NT2/D1 (cell line): ENCODE results near the gene IFRD1.
"Not testable (repeated sequence)": the region's sequence is repeated elsewhere in the genome, so short reads cannot be mapped to it uniquely, and the experiment has no call there.

Experiments
- DNase-seq: peaks from one replicate; pipeline ENCODE4 v3.0.0-alpha.2; 2011; ENCODE audit warnings: low read depth, low spot score
- H3K27me3 ChIP-seq: 2 replicates; pipeline ENCODE4 v1.6.0; 2011; ENCODE audit warnings: mild to moderate bottlenecking; ENCODE audit not compliant: insufficient read length, insufficient read depth
- H3K36me3 ChIP-seq: 2 replicates; pipeline ENCODE4 v1.6.1; 2011; ENCODE audit warnings: mild to moderate bottlenecking, low read length, mixed read lengths; ENCODE audit not compliant: insufficient read depth, insufficient read length
- H3K4me1 ChIP-seq: 2 replicates; pipeline ENCODE4 v1.5.1; 2011; ENCODE audit not compliant: insufficient read depth, insufficient read length
- H3K4me3 ChIP-seq: 2 replicates; pipeline ENCODE4 v1.5.1; 2011; ENCODE audit warnings: low read depth; ENCODE audit not compliant: insufficient read length
- H3K9ac ChIP-seq: 2 replicates; pipeline ENCODE4 v1.6.0; 2011; ENCODE audit warnings: low read depth; ENCODE audit not compliant: insufficient read length
- H3K9me3 ChIP-seq: 2 replicates; pipeline ENCODE4 v1.5.1; 2011; ENCODE audit warnings: mild to moderate bottlenecking, low read length; ENCODE audit not compliant: insufficient read depth
- SUZ12 ChIP-seq: IDR thresholded peaks from 2 replicates; pipeline ENCODE4 v1.6.1; 2011; ENCODE audit not compliant: insufficient read length, insufficient read depth; ENCODE audit errors: extremely low read depth
- YY1 ChIP-seq: IDR thresholded peaks from 2 replicates; pipeline ENCODE4 v1.6.1; 2011; ENCODE audit not compliant: insufficient read length, insufficient read depth
- ZNF274 ChIP-seq: IDR thresholded peaks from 2 replicates; pipeline ENCODE4 v1.6.1; 2011; ENCODE audit warnings: mild to moderate bottlenecking, low read depth, low read length

Gene IFRD1

DNA sequence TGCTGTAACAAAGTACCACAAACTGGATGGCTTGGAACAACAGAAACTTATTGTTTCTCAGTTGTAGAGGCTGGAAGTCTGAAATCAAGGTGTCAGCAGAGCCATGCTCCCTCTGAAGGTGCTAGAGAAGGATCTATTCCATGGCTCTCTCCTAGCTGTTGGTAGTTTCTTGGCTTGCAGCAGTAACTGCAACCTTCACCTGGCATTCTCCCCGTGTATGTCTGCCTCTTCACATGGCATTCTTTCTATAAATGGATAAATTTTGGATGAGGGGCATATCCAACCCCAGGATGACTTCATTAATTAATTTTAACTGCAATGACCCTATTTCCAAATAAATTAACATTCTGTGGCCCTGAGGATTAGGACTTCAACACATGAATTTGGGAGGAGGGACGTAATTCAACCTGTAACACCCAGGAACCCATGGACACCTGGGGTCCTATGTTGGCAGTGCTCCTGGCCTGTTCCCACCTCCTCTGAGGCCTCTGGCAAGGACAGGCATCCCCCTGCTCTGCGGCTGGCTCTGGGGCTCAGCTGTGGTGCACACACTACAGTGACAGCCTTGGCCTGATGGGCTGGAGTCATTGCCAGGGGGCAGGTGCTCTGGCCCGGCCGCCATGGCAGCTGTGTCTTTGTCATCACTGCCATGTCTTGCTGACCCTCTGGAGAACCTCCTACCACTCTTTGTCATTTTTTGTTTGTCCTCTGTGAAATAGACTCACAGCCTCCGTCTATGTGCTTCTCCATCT lies 61.4 kb downstream of the IFRD1 start:
- no peaks in the 10 kb centered on the region for H3K36me3 ChIP-seq
- no peak for DNase-seq
- no peaks in the 10 kb centered on the region for H3K4me1 ChIP-seq
- H3K27me3 ChIP-seq, result no peaks in the 10 kb centered on the region
- TF ChIP-seq YY1, result no peak
- no peak for TF ChIP-seq ZNF274
- TF ChIP-seq SUZ12, result no peak
- H3K9ac ChIP-seq, result no peak overlapping the region
- H3K4me3 ChIP-seq, result no peak overlapping the region
- no peaks in the 10 kb centered on the region for H3K9me3 ChIP-seq

DNA sequence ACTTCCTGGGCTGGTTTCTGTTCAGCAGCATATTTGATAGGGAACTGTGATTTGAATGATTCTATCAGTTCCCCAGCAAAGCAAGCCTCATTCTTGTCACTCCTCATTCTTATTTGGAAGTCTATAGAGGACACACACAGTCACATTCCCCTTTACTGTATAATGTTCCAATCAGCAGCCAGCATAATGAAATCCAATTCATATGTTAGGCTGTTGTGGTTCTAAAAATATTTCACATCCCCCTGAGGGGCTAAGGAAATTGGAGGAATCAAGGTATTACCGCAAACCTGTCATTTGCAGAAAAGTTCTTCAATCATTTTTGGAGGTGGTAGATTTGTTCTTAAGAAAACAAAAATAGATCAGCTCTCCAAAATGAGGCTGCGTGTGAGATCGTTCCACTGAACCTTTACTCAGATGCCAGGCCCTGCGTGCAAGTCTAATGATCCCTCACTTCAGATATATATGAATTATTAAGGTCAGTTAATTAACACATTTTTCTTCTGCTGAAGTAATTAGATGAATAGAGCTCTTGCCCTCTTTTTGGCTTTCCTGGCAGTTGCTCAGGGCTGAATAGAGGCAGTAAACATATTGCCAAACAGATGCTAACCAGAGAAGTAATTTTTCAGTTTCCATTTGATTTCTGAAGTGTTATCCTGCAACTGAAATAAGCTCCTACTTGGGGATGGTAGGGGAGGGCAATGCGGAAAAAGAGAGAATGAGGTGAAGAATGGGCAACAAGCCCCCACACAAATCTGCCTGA lies 62.4 kb downstream of the IFRD1 start:
- TF ChIP-seq ZNF274 (no peak), YY1 (no peak), SUZ12 (no peak)
- Histone ChIP-seq H3K9ac (no peak overlapping the region), H3K4me1 (no peaks in the 10 kb centered on the region), H3K4me3 (no peak overlapping the region), H3K27me3 (no peaks in the 10 kb centered on the region), H3K9me3 (no peaks in the 10 kb centered on the region), H3K36me3 (no peaks in the 10 kb centered on the region)
- no peak for DNase-seq

DNA sequence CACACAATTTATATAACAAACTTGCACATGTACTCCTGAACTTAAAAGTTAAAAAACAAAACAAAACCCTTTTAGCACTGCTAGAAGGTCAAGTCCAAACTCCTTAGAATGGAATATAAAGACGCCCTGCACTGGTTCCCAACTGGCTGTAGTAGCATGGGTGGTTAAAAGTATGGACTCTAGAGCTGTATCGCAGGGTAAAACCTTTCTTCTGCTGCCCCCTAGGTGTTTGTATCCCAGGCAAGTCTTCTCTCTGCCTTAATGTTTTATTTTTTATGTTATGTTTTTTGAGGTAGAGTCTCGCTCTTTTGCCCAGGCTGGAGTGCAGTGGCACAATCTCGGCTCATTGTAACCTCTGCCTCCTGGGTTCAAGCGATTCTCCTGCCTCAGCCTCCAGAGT lies 65.7 kb downstream of the IFRD1 start:
- TF ChIP-seq SUZ12, result no peak
- no peak for TF ChIP-seq ZNF274
- no peak for TF ChIP-seq YY1
- H3K36me3 ChIP-seq, result no peaks in the 10 kb centered on the region
- no peaks in the 10 kb centered on the region for H3K4me1 ChIP-seq
- no peak overlapping the region for H3K9ac ChIP-seq
- no peak overlapping the region for H3K4me3 ChIP-seq
- no peak for DNase-seq
- H3K9me3 ChIP-seq, result no peaks in the 10 kb centered on the region
- H3K27me3 ChIP-seq, result no peaks in the 10 kb centered on the region

DNA sequence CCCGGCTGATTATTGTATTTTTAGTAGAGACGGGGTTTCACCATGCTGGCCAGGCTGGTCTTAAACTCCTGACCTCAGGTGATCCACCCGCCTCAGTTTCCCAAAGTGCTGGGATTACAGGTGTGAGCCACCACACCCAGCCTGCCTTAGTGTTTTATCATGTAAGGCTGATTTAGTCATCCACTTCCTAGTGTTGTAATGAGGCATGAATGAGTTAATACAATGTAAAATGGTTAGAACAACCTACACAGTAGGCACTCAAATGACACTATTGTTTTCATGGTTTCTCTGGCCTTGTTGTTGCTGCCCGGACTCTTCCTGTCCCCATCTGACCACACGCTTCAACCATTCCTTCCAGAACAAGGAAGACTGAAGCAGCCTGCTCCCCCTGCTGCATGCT lies 66.2 kb downstream of the IFRD1 start:
- not testable (repeated sequence) for H3K4me3 ChIP-seq, H3K36me3 ChIP-seq, H3K27me3 ChIP-seq, H3K4me1 ChIP-seq, DNase-seq, H3K9ac ChIP-seq, H3K9me3 ChIP-seq

DNA sequence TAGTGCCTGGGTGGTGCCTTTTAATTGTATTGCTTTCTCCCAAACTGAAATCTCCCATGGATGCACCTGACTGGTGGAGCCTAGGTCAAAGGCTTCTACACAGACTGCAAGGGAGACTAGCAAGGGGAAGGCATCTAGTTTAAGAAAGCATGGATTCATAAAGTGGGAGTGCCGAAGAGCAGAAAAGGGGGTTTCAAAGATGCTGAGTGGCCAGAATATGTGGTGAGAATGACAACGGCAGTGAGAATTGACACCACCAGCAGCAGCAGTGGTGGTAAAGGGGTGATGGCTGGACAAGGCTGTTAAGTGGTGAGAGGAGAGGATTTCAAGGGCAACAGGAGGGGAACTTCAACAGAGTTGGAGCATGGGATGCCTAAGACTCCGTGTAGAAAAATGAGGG lies 67.2 kb downstream of the IFRD1 start:
- Histone ChIP-seq H3K4me3 (no peak overlapping the region), H3K27me3 (no peaks in the 10 kb centered on the region), H3K4me1 (no peaks in the 10 kb centered on the region), H3K36me3 (no peaks in the 10 kb centered on the region), H3K9ac (no peak overlapping the region), H3K9me3 (no peaks in the 10 kb centered on the region)
- DNase-seq, result no peak
- TF ChIP-seq SUZ12 (no peak), ZNF274 (no peak)

DNA sequence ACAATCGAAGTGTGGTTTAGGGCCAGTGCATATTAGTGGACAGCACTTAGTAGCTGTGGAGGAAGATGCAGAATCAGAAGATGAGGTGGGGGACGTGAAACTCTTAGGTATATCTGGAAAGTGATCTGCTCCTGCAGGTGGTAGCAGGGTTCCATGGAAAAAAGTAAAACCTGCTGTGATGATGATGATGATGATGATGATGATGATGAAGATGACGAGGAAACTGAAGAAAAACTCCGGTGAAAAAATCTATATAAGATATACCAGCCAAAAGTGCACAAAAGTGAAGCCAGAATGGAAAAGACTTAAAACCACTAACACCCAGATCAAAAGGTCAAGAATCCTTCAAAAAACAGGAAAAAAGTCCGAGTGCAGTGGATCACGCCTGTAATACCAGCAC lies 70.5 kb downstream of the IFRD1 start:
- H3K9ac ChIP-seq, result no peak overlapping the region
- no peak for TF ChIP-seq ZNF274
- no peak for TF ChIP-seq SUZ12
- TF ChIP-seq YY1, result no peak

DNA sequence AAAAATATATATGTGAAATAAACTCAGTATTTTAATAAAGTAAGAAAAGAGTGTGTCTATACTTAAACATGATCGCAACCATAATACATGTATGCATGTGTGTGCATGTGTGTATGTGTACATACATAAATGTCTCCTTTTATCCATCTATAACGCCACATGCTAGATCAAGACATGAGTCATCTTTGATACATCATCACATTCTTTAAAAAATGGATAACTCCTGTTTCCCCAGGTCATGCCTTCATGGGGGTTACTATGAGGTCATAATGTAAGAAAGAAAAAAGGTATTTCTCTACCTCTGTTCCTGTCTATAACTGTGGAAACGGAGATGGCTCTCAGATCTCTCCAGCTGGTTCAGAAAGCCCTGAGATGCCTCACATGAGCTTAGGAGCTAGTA lies 71.7 kb downstream of the IFRD1 start:
- H3K9me3 ChIP-seq, result no peaks in the 10 kb centered on the region
- no peaks in the 10 kb centered on the region for H3K27me3 ChIP-seq
- H3K9ac ChIP-seq, result no peak overlapping the region
- DNase-seq, result no peak
- H3K4me3 ChIP-seq, result no peak overlapping the region
- TF ChIP-seq ZNF274 (no peak), YY1 (no peak), SUZ12 (no peak)
- no peaks in the 10 kb centered on the region for H3K36me3 ChIP-seq
- no peaks in the 10 kb centered on the region for H3K4me1 ChIP-seq

More for the DNA sequence above, 70.5 kb downstream of the IFRD1 start:
- Histone ChIP-seq H3K4me1 (no peaks in the 10 kb centered on the region), H3K4me3 (no peak overlapping the region), H3K36me3 (no peaks in the 10 kb centered on the region), H3K27me3 (no peaks in the 10 kb centered on the region), H3K9me3 (no peaks in the 10 kb centered on the region)
- no peak for DNase-seq
